GM19395 (cell line): ENCODE data around the gene PIWIL4.
"Not testable (repeated sequence)": the region's sequence is repeated elsewhere in the genome, so short reads cannot be mapped to it uniquely, and the experiment has no call there.

Experiments used
- ATAC-seq: cut with Tn5 transposase; IDR thresholded peaks from one replicate; pipeline ENCODE4 v1.9.1; 2021; ENCODE audit warnings: mild to moderate bottlenecking, moderate library complexity; ENCODE audit not compliant: unreplicated experiment

The PIWIL4 gene

DNA sequence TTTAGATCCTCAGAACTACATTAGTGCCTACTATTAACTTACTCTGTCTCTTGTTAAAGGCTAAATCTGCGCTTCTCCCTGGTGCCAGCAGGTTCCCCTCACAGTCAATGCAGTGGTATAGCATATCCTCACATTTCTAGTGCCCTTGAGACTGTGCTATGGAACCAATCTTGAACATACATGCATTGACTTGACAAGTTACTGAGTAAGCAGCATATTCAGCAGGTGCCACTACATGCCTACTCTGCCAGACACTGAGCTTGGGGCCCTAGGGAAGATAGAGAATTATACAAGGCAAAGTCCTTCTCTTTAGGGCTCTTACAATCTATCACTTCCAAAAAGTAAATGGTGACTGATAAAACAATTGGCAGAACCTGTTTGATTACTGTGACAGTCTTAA lies 20.3 kb upstream of the PIWIL4 start:
- ATAC-seq = no peak

DNA sequence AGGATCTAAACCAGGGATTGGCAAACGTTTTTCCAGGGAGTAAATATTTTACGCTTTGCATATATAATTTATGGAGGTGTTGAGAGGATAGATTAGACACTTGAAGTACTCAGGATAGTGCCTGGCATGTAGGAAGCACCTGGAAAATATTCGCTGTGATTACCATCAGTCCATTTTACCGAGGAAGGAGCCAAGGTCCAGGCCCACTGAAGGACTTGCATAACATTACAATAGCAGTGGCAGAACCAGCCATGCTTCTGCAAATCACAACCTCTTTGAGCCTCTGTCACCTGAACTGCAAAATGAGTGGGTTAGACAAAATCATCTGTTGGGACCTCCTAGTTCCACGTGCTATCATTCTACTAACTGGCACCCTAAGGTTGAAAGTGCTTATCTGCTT lies 18.0 kb upstream of the PIWIL4 start:
- no peak for ATAC-seq

DNA sequence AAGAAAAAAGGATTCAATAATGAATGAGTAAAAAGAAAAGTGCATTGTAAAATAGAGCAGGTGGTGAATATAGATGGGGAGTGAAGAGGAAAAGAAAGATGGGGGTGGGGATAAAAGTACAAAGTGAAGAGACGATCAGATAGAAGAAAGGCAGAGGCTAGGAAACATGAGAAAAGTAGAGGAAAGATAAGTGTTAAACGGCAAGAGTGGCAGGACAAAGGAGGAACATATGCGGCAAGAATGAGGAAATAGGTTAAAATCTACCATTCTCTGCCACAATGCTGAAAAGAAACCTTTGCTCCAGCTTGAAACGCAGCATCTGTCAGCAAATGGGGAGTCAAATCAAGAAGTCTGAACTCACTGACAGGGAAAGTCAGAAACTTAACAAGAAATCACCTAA lies 16.7 kb upstream of the PIWIL4 start:
- no peak for ATAC-seq

DNA sequence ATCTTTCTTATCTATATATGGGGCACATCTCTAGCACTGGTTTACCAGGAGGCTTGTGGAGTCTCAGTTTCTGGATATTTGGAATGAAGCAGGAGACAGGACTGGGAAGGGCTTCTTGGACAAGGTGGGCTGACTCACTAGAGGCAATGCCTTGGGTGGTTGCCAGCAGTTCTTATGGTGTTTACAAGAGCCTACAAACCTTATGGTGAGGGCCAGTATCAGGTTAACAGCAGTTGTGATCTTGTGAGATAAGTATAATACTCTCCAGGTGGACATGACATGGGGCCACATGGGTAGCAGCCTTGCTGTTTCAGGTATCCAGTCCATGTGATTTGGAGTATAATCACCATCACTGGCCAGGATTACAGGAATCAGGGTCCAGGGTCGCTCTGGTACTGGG lies 13.2 kb upstream of the PIWIL4 start:
- no peak for ATAC-seq

DNA sequence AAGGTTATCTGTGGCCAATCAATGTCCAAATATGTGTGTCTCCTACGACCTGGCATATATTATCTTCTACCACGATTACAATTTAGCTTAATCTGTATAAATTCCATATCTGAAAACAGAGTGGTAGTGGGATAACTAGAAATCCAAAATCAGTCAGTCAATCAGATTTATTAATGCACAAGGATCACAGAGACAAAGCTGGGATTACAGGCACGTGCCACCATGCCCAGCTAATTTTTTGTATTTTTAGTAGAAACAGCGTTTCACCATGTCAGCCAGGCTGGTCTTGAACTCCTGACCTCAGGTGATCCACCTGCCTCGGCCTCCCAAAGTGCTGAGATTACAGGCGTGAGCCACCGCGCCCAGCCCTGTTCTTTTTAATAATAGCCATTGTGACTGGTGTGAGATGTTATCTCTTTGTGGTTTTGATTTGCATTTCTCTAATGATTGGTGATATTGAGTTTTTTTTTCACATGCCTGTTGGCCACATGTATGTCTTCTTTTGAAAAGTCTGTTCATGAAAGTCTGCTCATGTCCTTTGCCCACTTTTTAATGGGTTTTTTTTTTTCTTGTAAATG lies 11.3 kb upstream of the PIWIL4 start:
- not testable (repeated sequence) for ATAC-seq

DNA sequence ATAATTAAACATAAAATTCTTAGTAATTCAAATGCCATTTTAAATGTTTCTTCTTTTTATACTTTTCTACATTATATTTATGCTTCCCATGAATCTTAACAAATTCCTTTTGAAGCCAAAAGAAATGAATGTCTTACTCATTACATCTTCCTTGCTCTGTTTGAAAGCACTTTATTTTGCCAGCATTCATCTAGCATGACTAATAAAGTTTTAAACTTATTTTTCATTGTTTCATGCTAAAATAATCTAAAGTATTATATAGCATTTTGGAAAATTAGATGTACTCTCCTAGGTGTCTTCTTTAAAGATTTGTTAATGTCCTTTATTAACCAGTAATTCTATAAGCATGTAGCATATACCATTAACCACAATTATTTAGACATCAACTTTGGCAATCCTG lies 9.7 kb upstream of the PIWIL4 start:
- no peak for ATAC-seq

DNA sequence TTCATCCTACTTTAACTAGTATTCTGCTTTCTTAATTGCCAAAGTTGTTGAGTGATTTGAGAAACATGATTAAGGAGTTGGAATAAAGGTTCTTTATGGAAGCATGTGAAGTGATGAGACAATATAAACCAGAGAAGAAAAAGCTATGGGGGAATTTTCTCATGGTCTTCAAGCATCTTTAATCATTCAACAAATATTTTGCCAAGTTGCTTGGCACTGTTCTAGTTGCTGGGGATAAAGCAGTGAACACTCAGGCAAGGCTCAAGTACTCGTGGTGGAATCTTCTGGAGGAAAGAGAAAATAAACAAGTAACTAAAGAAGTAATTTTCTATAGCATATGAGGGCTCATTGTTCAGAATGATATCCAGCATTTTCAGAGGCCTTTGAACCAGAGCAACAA lies 9.2 kb upstream of the PIWIL4 start:
- ATAC-seq = no peak

DNA sequence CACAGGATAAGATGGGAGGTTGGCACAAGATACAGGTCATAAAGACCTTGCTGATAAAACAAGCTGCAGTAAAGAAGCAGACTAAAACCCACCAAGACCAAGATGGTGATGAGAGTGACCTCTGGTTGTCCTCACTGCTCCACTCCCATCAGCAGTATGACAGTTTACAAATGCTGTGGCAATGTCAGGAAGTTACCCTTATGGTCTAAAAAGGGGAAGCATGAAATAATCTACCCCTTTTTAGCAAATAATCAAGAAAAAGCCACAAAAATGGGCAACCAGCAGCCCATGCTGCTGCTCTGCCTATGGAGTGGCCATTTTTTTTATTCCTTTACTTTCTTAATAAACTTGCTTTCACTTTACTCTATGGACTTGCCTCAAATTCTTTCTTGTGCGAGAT lies 8.7 kb upstream of the PIWIL4 start:
- no peak for ATAC-seq

DNA sequence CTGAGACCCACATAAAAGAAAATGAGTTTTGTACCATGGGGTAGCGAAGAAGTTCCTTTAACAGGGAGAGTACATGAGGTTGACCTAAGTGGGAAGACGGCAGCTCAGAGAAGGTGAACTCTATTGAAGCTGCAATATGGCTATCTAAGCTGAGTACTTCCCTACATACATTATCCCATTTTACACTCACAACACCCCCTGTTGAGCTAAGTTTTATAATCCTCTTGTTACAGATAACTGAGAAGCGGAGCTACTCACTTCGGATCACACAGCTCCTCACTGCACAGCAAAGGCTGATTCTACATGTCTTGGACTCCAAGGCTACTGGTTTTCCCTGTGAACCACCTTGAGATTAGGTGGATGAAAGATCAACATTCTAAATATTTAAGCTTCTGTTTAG lies 8.2 kb upstream of the PIWIL4 start:
- no peak for ATAC-seq

DNA sequence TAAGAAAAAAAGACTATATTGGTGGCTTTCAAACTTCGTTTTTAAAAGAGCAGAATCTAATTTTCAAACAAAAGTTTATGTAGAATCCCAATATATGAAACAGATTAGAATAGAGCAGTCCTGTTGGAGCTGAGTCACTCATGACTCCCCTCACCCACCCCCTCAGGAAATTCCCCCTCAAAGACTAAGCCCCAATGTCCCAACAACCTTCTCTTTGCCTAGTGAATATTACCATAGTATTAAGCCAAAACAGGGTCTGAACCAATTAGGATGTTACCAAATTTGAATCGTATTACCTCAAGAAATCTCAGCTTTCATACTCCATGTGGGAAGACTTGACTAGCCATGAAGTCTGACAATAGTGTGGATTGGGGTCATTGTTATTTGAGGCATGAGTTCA lies 7.8 kb upstream of the PIWIL4 start:
- no peak for ATAC-seq

DNA sequence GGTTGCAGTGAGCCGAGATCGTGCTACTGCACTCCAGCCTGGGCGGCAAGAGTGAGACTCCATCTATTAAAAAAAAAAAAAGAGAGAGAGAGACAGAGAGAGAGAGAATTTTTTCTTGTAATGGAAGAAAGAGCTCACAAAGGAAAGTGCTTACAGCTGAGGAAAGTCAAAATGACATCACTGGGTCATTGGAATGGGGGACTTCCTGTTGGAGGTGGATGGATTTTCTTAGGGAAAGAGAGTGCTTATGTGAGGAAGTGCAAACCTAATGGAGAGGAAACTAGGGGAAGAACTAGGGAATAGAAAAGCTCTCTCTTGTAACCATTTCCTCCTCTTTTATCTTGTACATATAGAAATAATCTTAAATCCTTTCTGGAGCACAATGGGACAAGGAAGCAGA lies 6.3 kb upstream of the PIWIL4 start:
- ATAC-seq = no peak

DNA sequence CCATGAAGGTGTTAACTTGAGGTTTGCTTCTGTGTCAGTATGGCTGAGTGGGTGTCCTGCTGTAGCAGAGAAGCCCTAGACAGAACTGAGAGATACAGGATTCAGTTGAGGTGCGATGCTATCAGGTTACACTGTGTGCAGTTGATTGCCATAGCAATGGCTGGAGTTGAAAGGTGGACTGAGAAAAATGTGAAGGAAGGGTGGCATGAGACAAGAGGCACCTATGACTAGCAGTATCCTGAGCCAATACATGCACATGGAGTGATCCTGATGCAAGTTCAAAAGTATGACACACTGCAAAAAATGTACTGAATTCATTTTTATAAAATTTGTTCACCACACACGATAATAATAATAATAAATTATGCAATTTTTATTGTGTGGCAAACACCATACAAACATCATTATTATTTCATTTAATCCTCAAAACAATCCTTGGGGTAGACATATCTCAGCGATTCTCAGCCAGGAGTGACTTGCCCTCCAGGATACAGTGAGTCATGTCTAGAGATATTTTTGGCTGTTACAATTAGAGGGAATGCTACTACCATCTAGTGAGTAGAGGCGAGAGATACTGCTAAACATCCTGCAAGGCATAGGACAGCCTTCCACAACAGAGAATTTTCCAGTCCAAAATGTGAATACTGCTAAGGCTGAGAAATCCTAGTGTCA lies 3.9 kb upstream of the PIWIL4 start:
- no peak for ATAC-seq

DNA sequence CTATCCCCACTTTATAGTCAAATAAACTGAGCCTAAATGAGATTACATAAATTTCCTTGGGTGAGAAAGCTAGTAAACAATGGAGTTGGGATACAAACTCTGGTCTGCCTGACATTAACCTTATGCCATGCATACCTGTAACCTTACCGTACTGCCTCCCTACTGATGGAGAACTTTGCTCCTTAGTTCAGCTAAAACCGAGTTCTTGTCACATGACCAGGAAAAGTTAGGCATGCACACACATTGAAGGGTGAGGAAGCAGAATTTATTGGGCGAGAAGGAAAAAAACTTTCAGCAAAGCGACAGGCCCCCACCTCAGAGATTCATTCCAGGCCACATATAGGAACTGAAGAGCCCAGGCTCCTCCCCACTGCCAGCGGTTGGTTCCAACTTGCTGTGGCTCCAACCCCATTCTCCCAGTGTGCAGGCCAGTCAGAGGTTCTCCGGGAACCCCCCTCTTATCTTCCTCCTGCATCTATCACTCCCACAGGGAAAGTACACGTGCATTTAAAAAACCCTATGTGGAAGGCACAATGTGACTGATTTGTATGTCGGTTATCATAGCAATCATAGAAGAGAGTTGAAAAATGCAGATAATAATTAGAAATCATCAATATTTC lies 3.2 kb upstream of the PIWIL4 start:
- ATAC-seq = no peak

DNA sequence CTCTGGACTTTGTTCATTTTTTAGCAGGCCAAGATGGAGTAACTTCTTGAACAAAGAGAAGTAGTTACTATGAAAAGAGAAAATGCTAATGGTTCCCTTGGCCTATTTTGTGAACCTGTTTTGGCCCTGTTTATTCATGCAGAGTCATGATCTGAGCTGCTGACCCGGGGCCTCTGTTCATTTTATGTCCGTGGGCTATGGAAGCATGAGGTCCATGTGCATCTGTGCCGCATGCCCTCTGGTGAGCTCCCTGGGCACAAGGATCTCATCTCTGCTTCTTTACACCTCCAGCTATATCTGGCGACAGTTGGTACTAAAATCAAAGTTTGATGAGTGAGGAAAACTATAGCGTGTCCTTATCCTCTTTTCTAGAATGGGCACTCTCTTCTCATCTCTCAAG lies 1.0 kb downstream of the PIWIL4 start:
- ATAC-seq = no peak

DNA sequence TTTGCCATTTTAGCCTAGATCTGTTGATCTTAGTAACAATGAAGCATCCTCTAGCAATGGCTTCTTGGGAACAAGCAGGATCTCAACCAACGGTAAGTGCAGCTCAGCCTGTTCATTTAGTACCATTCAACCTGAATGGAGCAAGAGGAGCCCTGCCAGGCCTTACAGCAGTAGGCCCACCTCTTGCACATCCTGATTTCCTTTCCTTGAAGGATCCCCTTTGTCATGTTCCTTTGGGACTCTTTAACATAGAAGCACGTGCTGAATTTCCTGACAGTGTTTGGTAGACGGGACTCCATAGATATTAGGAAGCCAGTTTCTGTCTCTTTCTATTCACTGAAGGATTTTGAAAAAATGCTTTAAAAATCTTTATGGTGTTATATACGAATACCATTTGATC lies 1.5 kb downstream of the PIWIL4 start:
- ATAC-seq = no peak

DNA sequence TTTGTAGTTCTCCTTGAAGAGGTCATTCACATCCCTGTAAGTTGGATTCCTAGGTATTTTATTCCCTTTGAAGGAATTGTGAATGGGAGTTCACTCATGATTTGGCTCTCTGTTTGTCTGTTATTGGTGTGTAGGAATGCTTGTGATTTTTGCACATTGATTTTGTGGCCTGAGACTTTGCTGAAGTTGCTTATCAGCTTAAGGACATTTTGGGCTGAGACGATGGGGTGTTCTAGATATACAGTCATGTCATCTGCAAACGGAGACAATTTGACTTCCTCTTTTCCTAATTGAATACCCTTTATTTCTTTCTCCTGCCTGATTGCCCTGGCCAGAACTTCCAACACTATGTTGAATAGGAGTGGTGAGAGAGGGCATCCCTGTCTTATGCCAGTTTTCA lies 5.8 kb downstream of the PIWIL4 start:
- ATAC-seq = not testable (repeated sequence)

DNA sequence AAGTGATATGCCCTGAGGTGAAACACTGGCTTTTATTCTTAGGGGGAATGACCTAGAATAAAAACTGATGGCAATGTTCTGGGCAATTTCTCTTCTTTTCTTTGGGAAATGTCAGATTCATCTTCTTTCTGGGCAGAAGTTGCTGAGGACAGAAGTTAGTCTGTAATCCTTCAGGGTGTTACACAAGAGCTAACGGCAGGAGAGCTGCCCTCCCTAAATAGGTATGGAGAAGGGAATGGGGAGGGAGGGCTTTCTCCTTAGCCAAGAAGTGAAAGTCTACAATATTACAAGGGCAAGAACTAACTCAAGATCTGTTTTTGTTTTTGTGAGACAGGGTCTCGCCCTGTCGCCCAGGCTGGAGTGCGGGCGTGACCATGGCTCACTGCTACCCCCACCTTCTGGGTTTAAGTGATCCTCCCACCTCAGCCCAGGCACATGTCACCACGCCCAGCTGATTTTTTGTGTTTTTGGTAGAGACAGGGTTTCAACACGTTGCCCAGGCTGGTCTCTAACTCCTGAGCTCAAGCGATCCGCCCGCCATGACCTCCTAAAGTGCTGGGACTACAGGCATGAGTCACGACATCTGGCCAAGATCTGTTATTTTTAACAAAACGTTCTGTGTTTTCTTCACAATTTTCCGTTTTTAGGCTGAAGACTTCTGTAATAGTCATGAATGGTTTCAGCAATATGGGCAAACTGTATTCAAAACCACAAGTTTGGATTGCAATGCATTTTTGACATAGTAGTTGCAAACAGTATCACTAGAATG lies 7.2 kb downstream of the PIWIL4 start:
- ATAC-seq = no peak

DNA sequence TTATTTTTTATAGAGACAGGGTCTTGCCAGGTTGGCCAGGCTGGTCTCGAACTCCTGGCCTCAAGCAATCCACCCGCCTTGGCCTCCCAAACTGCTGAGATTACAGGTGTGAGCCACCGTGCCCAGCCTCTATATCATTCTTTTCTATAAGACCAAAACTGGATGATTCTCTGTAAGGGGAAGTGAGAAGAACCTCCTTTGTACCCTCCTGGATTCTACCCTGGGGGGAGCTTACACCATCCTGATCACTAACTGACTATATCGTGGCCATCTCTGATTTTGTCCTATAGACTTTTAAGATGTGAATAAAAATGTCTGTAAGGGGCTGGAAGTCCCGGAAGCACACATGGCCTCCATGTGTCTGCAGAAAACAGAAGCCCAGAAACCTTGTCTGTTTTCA lies 9.1 kb downstream of the PIWIL4 start:
- ATAC-seq = no peak

DNA sequence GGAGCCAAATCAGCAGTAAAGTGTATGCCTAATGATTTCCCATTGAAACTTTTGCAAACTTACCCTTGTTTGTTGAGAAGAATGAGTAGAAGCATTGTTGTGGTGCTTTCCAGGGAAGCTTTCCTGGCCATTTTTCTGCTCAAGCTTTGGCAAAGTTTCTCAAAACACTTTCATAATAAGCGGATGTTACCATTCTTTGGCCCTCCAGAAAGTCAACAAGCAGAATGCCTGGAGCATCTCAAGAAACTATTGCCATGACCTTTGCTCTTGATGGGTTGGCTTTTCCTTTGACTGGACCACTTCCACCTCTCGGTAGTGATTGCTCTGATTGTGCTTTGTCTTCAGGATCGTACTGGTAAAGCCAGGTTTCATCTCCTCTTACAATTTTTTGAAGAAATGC lies 10.7 kb downstream of the PIWIL4 start:
- no peak for ATAC-seq

DNA sequence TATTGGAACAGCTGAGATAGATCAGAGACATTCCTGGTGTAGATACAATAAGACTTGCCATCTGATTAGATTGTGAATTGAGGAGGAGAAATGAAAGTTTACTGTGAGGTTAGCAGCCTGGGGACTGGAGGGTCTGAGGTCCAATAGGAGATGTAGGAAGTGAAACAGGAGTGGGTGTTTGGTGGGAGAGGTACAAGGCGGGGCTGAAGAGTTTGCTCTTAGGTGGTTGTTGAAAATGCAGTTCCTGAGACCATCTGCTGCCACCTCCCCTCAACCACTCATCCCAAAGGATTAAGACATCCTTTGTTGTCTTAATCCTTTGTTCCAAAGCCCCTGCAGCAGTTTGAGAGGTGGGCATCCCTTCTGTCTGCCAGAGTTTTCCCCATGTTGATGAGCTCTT lies 14.8 kb downstream of the PIWIL4 start:
- ATAC-seq = no peak

DNA sequence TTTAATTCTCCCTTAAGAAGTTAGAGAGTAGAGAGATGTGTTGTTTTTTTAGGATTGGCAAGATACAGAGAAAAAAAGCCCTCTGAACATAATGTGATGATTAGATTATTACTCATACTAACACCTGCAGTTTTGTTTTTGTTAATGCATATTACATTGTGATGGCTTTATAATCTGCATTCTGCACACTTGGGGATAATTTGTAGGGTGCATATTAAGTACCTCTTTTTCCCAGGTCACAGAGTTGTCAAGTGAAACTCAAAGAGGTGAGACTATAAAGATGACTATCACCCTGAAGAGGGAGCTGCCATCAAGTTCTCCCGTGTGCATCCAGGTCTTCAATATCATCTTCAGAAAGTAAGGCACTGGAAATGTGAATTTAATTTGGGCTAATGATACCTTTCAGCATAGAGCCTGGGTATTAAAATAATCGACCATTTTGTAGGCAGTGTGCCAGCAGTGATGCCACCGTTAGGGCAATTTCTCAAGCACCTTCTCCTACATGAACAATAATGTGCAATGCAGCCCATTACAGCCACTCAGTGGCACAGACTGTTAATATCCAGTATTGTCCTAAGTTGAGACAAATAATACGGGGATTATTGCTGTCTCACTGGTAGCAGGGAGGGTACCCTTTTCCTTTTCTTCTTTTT lies 16.2 kb downstream of the PIWIL4 start:
- no peak for ATAC-seq
